Peyer's patch (tissue), 4 donors: ENCODE measurements around the gene KRT79.

Experiments used
- POLR2A ChIP-seq, 2 donors: fragments of 450-650 bp; IDR thresholded peaks; one replicate each; pipeline ENCODE4 v1.5.1; 2017; ENCODE audit warnings: antibody characterized with exemption in 2 of 2, mild to moderate bottlenecking in 2 of 2, moderate library complexity in 2 of 2
- TF ChIP-seq, protein P1 (sequence below), 6 experiments: fragments of 450-650 bp in 4 of 6; fragments of 200-600 bp in 2 of 6; sonication (generic) in 1 of 6; IDR thresholded peaks; one replicate each; pipeline ENCODE4 v1.5.1; 2017 to 2019; ENCODE audit warnings: antibody characterized with exemption in 6 of 6, mild to moderate bottlenecking in 3 of 6, moderate library complexity in 1 of 6

DNA sequence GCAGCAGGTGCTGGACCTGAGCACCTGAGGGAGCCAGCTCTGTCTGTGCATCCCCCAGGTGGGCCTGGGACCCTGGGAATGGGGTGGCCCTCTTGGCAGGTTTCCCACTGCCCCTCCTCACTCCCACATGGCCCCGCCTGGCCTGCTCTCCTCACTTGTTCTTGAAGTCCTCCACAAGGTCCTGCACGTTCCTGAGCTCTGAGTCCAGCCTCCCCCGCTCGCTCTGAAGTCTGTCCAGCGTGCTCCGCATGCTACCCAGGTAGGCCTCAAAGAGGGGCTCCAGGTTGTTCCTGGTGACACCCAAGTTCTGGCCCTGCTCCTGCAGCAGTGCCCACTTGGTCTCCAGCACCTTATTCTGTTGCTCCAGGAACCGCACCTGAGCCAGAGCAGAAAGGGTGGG is 2.9 kb downstream of the KRT79 start:
- no peak for TF ChIP-seq POLR2A (IDR thresholded peaks at IDR 0.05)
- TF ChIP-seq, protein P1, sequence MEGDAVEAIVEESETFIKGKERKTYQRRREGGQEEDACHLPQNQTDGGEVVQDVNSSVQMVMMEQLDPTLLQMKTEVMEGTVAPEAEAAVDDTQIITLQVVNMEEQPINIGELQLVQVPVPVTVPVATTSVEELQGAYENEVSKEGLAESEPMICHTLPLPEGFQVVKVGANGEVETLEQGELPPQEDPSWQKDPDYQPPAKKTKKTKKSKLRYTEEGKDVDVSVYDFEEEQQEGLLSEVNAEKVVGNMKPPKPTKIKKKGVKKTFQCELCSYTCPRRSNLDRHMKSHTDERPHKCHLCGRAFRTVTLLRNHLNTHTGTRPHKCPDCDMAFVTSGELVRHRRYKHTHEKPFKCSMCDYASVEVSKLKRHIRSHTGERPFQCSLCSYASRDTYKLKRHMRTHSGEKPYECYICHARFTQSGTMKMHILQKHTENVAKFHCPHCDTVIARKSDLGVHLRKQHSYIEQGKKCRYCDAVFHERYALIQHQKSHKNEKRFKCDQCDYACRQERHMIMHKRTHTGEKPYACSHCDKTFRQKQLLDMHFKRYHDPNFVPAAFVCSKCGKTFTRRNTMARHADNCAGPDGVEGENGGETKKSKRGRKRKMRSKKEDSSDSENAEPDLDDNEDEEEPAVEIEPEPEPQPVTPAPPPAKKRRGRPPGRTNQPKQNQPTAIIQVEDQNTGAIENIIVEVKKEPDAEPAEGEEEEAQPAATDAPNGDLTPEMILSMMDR (IDR thresholded peaks at IDR 0.05): no peak
